ENCODE data around the gene TPX2. TPM values are rescaled to one million over a fixed set of nuclear protein-coding genes. Genes with fewer than 3 reads are reported as not detected.
"Not testable (repeated sequence)": the region's sequence is repeated elsewhere in the genome, so short reads cannot be mapped to it uniquely, and the experiment has no call there.

Gene TPX2
- polyA plus RNA-seq, 1 donor from 2014 or later = 0.49 TPM

- H3K36me3 Mint-ChIP-seq = peaks cover 4% of the 10 kb centered on the region
- H3K27me3 Mint-ChIP-seq = no peaks in the 10 kb centered on the region
- peaks cover 7 to 13% (median 9%) of the 10 kb centered on the region in 3 donors for H3K4me1 Mint-ChIP-seq
- no peak overlapping the region for H3K27ac Mint-ChIP-seq
- H3K4me3 Mint-ChIP-seq = no peak overlapping the region
- H3K9me3 Mint-ChIP-seq = no peaks in the 10 kb centered on the region
These were observed 67.7 kb downstream of the TPX2 start for GRCh38 chr20:31806564-31807355.

- Mint-ChIP-seq H3K9me3 (no peaks in the 10 kb centered on the region), H3K27me3 (no peaks in the 10 kb centered on the region), H3K4me1 (peaks cover 7 to 13% (median 9%) of the 10 kb centered on the region in 3 donors), H3K27ac (no peak overlapping the region), H3K4me3 (no peak overlapping the region), H3K36me3 (peaks cover 2% of the 10 kb centered on the region)
These were observed 69.4 kb downstream of the TPX2 start for GRCh38 chr20:31808481-31808880.

- no peak overlapping the region for H3K4me3 Mint-ChIP-seq
- H3K36me3 Mint-ChIP-seq = peaks cover 2% of the 10 kb centered on the region
- peaks cover 7 to 13% (median 7%) of the 10 kb centered on the region in 3 donors for H3K4me1 Mint-ChIP-seq
- H3K9me3 Mint-ChIP-seq = no peaks in the 10 kb centered on the region
- H3K27ac Mint-ChIP-seq = no peak overlapping the region
- no peaks in the 10 kb centered on the region for H3K27me3 Mint-ChIP-seq
These were observed 70.6 kb downstream of the TPX2 start for GRCh38 chr20:31809661-31810060.

GRCh38 chr20:31811198-31811597, 72.1 kb downstream of the TPX2 start:
- H3K27me3 Mint-ChIP-seq = no peaks in the 10 kb centered on the region
- H3K27ac Mint-ChIP-seq = no peak overlapping the region
- peaks cover 7 to 11% (median 7%) of the 10 kb centered on the region in 3 donors for H3K4me1 Mint-ChIP-seq
- no peak overlapping the region for H3K4me3 Mint-ChIP-seq
- H3K36me3 Mint-ChIP-seq = no peaks in the 10 kb centered on the region
- H3K9me3 Mint-ChIP-seq = no peaks in the 10 kb centered on the region

- no peaks in the 10 kb centered on the region for H3K36me3 Mint-ChIP-seq
- no peak overlapping the region for H3K4me3 Mint-ChIP-seq
- H3K9me3 Mint-ChIP-seq = no peaks in the 10 kb centered on the region
- H3K27ac Mint-ChIP-seq = no peak overlapping the region
- H3K4me1 Mint-ChIP-seq = peaks cover 2 to 7% (median 2%) of the 10 kb centered on the region in 3 donors
- no peaks in the 10 kb centered on the region for H3K27me3 Mint-ChIP-seq
These were observed 73.0 kb downstream of the TPX2 start for GRCh38 chr20:31811796-31812728.

GRCh38 chr20:31813611-31814010, 74.5 kb downstream of the TPX2 start:
- H3K4me1 Mint-ChIP-seq = peaks cover 0 to 7% (median 2%) of the 10 kb centered on the region in 3 donors
- no peak overlapping the region for H3K27ac Mint-ChIP-seq
- no peaks in the 10 kb centered on the region for H3K9me3 Mint-ChIP-seq
- H3K27me3 Mint-ChIP-seq = no peaks in the 10 kb centered on the region
- no peaks in the 10 kb centered on the region for H3K36me3 Mint-ChIP-seq
- no peak overlapping the region for H3K4me3 Mint-ChIP-seq

- H3K27ac Mint-ChIP-seq, H3K4me1 Mint-ChIP-seq, H3K9me3 Mint-ChIP-seq, H3K36me3 Mint-ChIP-seq, H3K27me3 Mint-ChIP-seq, H3K4me3 Mint-ChIP-seq: not testable (repeated sequence)
These were observed 75.1 kb downstream of the TPX2 start for GRCh38 chr20:31814142-31814541.

GRCh38 chr20:31815408-31816188, 76.5 kb downstream of the TPX2 start:
- Mint-ChIP-seq H3K36me3 (no peaks in the 10 kb centered on the region), H3K4me3 (no peak overlapping the region), H3K27ac (no peak overlapping the region), H3K4me1 (peaks cover 0 to 1% (median 0%) of the 10 kb centered on the region in 3 donors), H3K27me3 (no peaks in the 10 kb centered on the region), H3K9me3 (no peaks in the 10 kb centered on the region)

GRCh38 chr20:31816221-31816620, 77.1 kb downstream of the TPX2 start:
- H3K27ac Mint-ChIP-seq = no peak overlapping the region
- no peaks in the 10 kb centered on the region for H3K4me1 Mint-ChIP-seq
- H3K9me3 Mint-ChIP-seq = no peaks in the 10 kb centered on the region
- H3K27me3 Mint-ChIP-seq = no peaks in the 10 kb centered on the region
- H3K4me3 Mint-ChIP-seq = no peak overlapping the region
- H3K36me3 Mint-ChIP-seq = no peaks in the 10 kb centered on the region

GRCh38 chr20:31817461-31817860, 78.4 kb downstream of the TPX2 start:
- Mint-ChIP-seq H3K27ac (no peak overlapping the region), H3K36me3 (no peaks in the 10 kb centered on the region)

GRCh38 chr20:31818376-31818908, 79.4 kb downstream of the TPX2 start:
- Mint-ChIP-seq H3K27me3 (no peaks in the 10 kb centered on the region), H3K36me3 (no peaks in the 10 kb centered on the region), H3K4me3 (no peak overlapping the region), H3K9me3 (no peaks in the 10 kb centered on the region), H3K4me1 (no peaks in the 10 kb centered on the region), H3K27ac (no peak overlapping the region)

More at GRCh38 chr20:31817461-31817860, 78.4 kb downstream of the TPX2 start:
- H3K9me3 Mint-ChIP-seq = no peaks in the 10 kb centered on the region
- H3K27me3 Mint-ChIP-seq = no peaks in the 10 kb centered on the region
- no peak overlapping the region for H3K4me3 Mint-ChIP-seq
- no peaks in the 10 kb centered on the region for H3K4me1 Mint-ChIP-seq

GRCh38 chr20:31819083-31819784, 80.1 kb downstream of the TPX2 start, which contains the start of gene MYLK2:
Gene MYLK2 (plus strand): TSS chr20:31819356. CDS start chr20:31819581, 225 bp downstream.
- Mint-ChIP-seq H3K4me1 (no peaks in the 10 kb centered on the region), H3K4me3 (no peak within 1 kb of the TSS), H3K36me3 (no peaks in the 10 kb centered on the region), H3K9me3 (no peaks in the 10 kb centered on the region), H3K27me3 (peaks cover 1% of the 10 kb centered on the region), H3K27ac (no peak within 1 kb of the TSS)

GRCh38 chr20:31820228-31820627, 81.1 kb downstream of the TPX2 start:
- no peak overlapping the region for H3K27ac Mint-ChIP-seq
- H3K4me3 Mint-ChIP-seq = no peak overlapping the region
- no peaks in the 10 kb centered on the region for H3K4me1 Mint-ChIP-seq
- no peaks in the 10 kb centered on the region for H3K36me3 Mint-ChIP-seq
- peaks cover 1% of the 10 kb centered on the region for H3K27me3 Mint-ChIP-seq
- no peaks in the 10 kb centered on the region for H3K9me3 Mint-ChIP-seq

- H3K4me3 Mint-ChIP-seq = no peak overlapping the region
- H3K36me3 Mint-ChIP-seq = no peaks in the 10 kb centered on the region
- H3K4me1 Mint-ChIP-seq = no peaks in the 10 kb centered on the region
- H3K9me3 Mint-ChIP-seq = no peaks in the 10 kb centered on the region
- no peak overlapping the region for H3K27ac Mint-ChIP-seq
- peaks cover 1% of the 10 kb centered on the region for H3K27me3 Mint-ChIP-seq
These were observed 82.3 kb downstream of the TPX2 start for GRCh38 chr20:31821427-31821826.
